Tibial artery (tissue), 4 donors: ENCODE data around the gene LINC01488.

Source experiments
- DNase-seq, 2 donors: peaks; one replicate each; pipeline ENCODE4 v3.0.0-alpha.2; 2019
- H3K27ac ChIP-seq, 2 donors: fragments of 200-600 bp; sonication (generic) in 1 of 2; 1 replicate in 1 of 2; 2 replicates in 1 of 2; pipeline ENCODE4 v1.5.1; 2018 to 2019; ENCODE audit warnings: mild to moderate bottlenecking in 1 of 2
- H3K27me3 ChIP-seq, 2 donors: fragments of 200-600 bp; sonication (generic) in 1 of 2; one replicate each; pipeline versions ENCODE4 v1.5.1 to v1.6.0; 2016 to 2019
- H3K36me3 ChIP-seq, 3 donors: fragments of 200-600 bp; sonication (generic) in 2 of 3; one replicate each; pipeline ENCODE4 v1.5.1; 2016 to 2019; ENCODE audit warnings: mild to moderate bottlenecking in 2 of 3
- H3K4me1 ChIP-seq, 4 donors: fragments of 200-600 bp; sonication (generic) in 2 of 4; 1 replicate in 3 of 4; 2 replicates in 1 of 4; pipeline ENCODE4 v1.5.1; 2016 to 2019
- H3K4me3 ChIP-seq, 2 donors: fragments of 200-600 bp; sonication (generic) in 1 of 2; 1 replicate in 1 of 2; 2 replicates in 1 of 2; pipeline ENCODE4 v1.5.1; 2018 to 2019; ENCODE audit warnings: mild to moderate bottlenecking in 2 of 2
- H3K9me3 ChIP-seq, 3 donors: fragments of 200-600 bp; sonication (generic) in 1 of 3; one replicate each; pipeline ENCODE4 v1.5.1; 2016 to 2019
- CTCF ChIP-seq, 2 experiments: fragments of 200-600 bp in 1 of 2; fragments of 450-650 bp in 1 of 2; IDR thresholded peaks; one replicate each; pipeline ENCODE4 v1.5.1; 2017 to 2019; ENCODE audit warnings: antibody characterized with exemption in 2 of 2, mild to moderate bottlenecking in 1 of 2, moderate library complexity in 1 of 2
- intact Hi-C: fragments of 100-400 bp; cut with DNase I; formaldehyde crosslinking; loops from one replicate; pipeline ENCODE4 v1.15.0; 2023; ENCODE audit warnings: low total_unique reads

LINC01488 gene

GRCh38 chr11:69509381-69509780 lies 27.9 kb downstream of the LINC01488 start:
- H3K27ac ChIP-seq, result no peak overlapping the region
- H3K4me1 ChIP-seq, result no peaks in the 10 kb centered on the region
- intact Hi-C loops, result no loop called here
- H3K4me3 ChIP-seq, result no peak overlapping the region
- DNase-seq, result no peak
- H3K36me3 ChIP-seq, result no peaks in the 10 kb centered on the region
- no peaks in the 10 kb centered on the region for H3K27me3 ChIP-seq
- TF ChIP-seq CTCF (IDR thresholded peaks at IDR 0.05), result no peak
- H3K9me3 ChIP-seq, result no peaks in the 10 kb centered on the region

GRCh38 chr11:69509846-69510390 lies 28.5 kb downstream of the LINC01488 start:
- Histone ChIP-seq H3K4me3 (no peak overlapping the region), H3K9me3 (no peaks in the 10 kb centered on the region), H3K36me3 (no peaks in the 10 kb centered on the region), H3K27me3 (no peaks in the 10 kb centered on the region), H3K27ac (no peak overlapping the region), H3K4me1 (no peaks in the 10 kb centered on the region)
- intact Hi-C loops, result no loop called here
- no peak for TF ChIP-seq CTCF (IDR thresholded peaks at IDR 0.05)
- no peak for DNase-seq

- intact Hi-C loops, result no loop called here
- no peaks in the 10 kb centered on the region for H3K27me3 ChIP-seq
- H3K27ac ChIP-seq, result no peak overlapping the region
- TF ChIP-seq CTCF (IDR thresholded peaks at IDR 0.05), result no peak
- no peak for DNase-seq
- no peaks in the 10 kb centered on the region for H3K9me3 ChIP-seq
- H3K4me3 ChIP-seq, result no peak overlapping the region
- no peaks in the 10 kb centered on the region for H3K36me3 ChIP-seq
- H3K4me1 ChIP-seq, result no peaks in the 10 kb centered on the region
Measured at GRCh38 chr11:69510471-69511357, 29.3 kb downstream of the LINC01488 start.

GRCh38 chr11:69511358-69512055 lies 30.0 kb downstream of the LINC01488 start:
- Histone ChIP-seq H3K36me3 (no peaks in the 10 kb centered on the region), H3K4me1 (no peaks in the 10 kb centered on the region), H3K9me3 (no peaks in the 10 kb centered on the region), H3K4me3 (no peak overlapping the region), H3K27ac (no peak overlapping the region), H3K27me3 (no peaks in the 10 kb centered on the region)
- no peak for DNase-seq
- intact Hi-C loops, result no loop called here
- TF ChIP-seq CTCF (IDR thresholded peaks at IDR 0.05), result no peak

- Histone ChIP-seq H3K4me3 (no peak overlapping the region), H3K27ac (no peak overlapping the region), H3K4me1 (no peaks in the 10 kb centered on the region), H3K27me3 (no peaks in the 10 kb centered on the region), H3K36me3 (no peaks in the 10 kb centered on the region), H3K9me3 (no peaks in the 10 kb centered on the region)
- TF ChIP-seq CTCF (IDR thresholded peaks at IDR 0.05), result no peak
- no peak for DNase-seq
- intact Hi-C loops, result no loop called here
Measured at GRCh38 chr11:69512136-69512535, 30.7 kb downstream of the LINC01488 start.
